PC-3 (cell line): Measurements from ENCODE around the gene WDR90.

Source experiments
- EZH2 ChIP-seq: fragments of 300-600 bp; sonication (generic); IDR thresholded peaks from one replicate; pipeline ENCODE4 v1.6.1; 2017; ENCODE audit warnings: antibody characterized with exemption, mild to moderate bottlenecking, low read length; ENCODE audit not compliant: unreplicated experiment
- TF ChIP-seq, protein P1 (sequence below): fragments of 300-600 bp; sonication (generic); conservative IDR thresholded peaks from 2 replicates; pipeline ENCODE4 v1.5.1; 2017; ENCODE audit warnings: antibody characterized with exemption, low read depth, mild to moderate bottlenecking, low read length

DNA sequence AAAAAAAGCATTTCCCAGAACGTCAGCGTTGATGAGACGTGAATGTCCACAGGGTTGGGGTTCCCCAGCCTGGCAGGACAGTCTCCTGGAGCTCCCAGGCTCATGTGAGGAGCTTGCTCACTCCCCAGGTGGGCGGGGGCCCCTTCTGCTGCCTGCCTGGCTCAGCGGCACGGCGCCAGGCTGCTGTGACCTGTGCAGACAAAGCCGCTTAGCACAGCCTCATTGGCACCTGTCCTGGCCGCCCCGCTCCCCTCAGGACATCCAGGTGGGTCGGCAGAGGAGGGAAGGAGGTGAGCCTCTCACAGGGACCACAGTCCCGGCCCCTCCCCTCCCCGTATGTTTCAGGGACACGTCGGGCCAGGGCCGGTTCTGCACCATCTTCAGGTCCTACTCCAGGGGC is 31.3 kb upstream of the WDR90 start:
- TF ChIP-seq, protein P1, sequence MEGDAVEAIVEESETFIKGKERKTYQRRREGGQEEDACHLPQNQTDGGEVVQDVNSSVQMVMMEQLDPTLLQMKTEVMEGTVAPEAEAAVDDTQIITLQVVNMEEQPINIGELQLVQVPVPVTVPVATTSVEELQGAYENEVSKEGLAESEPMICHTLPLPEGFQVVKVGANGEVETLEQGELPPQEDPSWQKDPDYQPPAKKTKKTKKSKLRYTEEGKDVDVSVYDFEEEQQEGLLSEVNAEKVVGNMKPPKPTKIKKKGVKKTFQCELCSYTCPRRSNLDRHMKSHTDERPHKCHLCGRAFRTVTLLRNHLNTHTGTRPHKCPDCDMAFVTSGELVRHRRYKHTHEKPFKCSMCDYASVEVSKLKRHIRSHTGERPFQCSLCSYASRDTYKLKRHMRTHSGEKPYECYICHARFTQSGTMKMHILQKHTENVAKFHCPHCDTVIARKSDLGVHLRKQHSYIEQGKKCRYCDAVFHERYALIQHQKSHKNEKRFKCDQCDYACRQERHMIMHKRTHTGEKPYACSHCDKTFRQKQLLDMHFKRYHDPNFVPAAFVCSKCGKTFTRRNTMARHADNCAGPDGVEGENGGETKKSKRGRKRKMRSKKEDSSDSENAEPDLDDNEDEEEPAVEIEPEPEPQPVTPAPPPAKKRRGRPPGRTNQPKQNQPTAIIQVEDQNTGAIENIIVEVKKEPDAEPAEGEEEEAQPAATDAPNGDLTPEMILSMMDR = no peak
- TF ChIP-seq EZH2 = no peak
